MM.1S (cell line): ENCODE measurements around the gene ELP4.

ENCODE experiments used
- DNase-seq: peaks from one replicate; pipeline ENCODE4 v3.0.0-alpha.2; 2015
- H2AFZ ChIP-seq: fragments of 300-600 bp; sonication (generic); 2 replicates; pipeline ENCODE4 v1.6.0; 2016; ENCODE audit warnings: antibody characterized with exemption, low read length
- H3F3A ChIP-seq: fragments of 300-600 bp; sonication (generic); 2 replicates; pipeline ENCODE4 v1.6.1; 2016; ENCODE audit warnings: mild to moderate bottlenecking, antibody characterized with exemption, low read length, moderate library complexity, mixed read lengths; ENCODE audit not compliant: insufficient read depth
- H3K27ac ChIP-seq: fragments of 300-600 bp; sonication (generic); 2 replicates; pipeline ENCODE4 v1.5.1; 2016; ENCODE audit warnings: mild to moderate bottlenecking, low read length
- H3K27me3 ChIP-seq: fragments of 300-600 bp; sonication (generic); replicated peaks from 2 replicates; pipeline ENCODE4 v1.6.0; 2016; ENCODE audit warnings: low read length; ENCODE audit not compliant: insufficient read depth
- H3K36me3 ChIP-seq: fragments of 300-600 bp; sonication (generic); replicated peaks from 2 replicates; pipeline ENCODE4 v1.6.1; 2016; ENCODE audit warnings: mild to moderate bottlenecking, low read length, mixed read lengths; ENCODE audit not compliant: insufficient read depth
- H3K4me1 ChIP-seq: fragments of 300-600 bp; sonication (generic); 2 replicates; pipeline ENCODE4 v1.6.1; 2016; ENCODE audit warnings: low read length, mixed read lengths
- H3K4me2 ChIP-seq: fragments of 300-600 bp; sonication (generic); 2 replicates; pipeline ENCODE4 v1.6.0; 2016; ENCODE audit warnings: low read depth, low read length
- H3K4me3 ChIP-seq: fragments of 300-600 bp; sonication (generic); 2 replicates; pipeline ENCODE4 v1.5.1; 2016; ENCODE audit warnings: low read length, mixed read lengths
- H3K79me2 ChIP-seq: fragments of 300-600 bp; sonication (generic); 2 replicates; pipeline ENCODE4 v1.6.1; 2016; ENCODE audit warnings: mixed run types, low read length, mixed read lengths
- H3K9ac ChIP-seq: fragments of 300-600 bp; sonication (generic); 2 replicates; pipeline ENCODE4 v1.6.1; 2016; ENCODE audit warnings: low read length, mixed read lengths
- H3K9me2 ChIP-seq: fragments of 300-600 bp; sonication (generic); replicated peaks from 2 replicates; pipeline ENCODE4 v1.6.1; 2016; ENCODE audit warnings: mild to moderate bottlenecking, low read length, mixed read lengths; ENCODE audit not compliant: insufficient read depth
- H3K9me3 ChIP-seq: fragments of 300-600 bp; sonication (generic); replicated peaks from 2 replicates; pipeline ENCODE4 v1.6.1; 2016; ENCODE audit warnings: mild to moderate bottlenecking, low read length, mixed read lengths; ENCODE audit not compliant: insufficient read depth
- H4K20me1 ChIP-seq: fragments of 300-600 bp; sonication (generic); 2 replicates; pipeline ENCODE4 v1.6.1; 2016; ENCODE audit warnings: mild to moderate bottlenecking, low read length, moderate library complexity, mixed read lengths; ENCODE audit not compliant: insufficient read depth
- EZH2 ChIP-seq: fragments of 300-600 bp; sonication (generic); optimal IDR thresholded peaks from 2 replicates; pipeline ENCODE3; 2017; ENCODE audit warnings: low read depth, mild to moderate bottlenecking, antibody characterized with exemption, low read length, mixed read lengths
- EZH2phosphoT487 ChIP-seq: fragments of 300-600 bp; sonication (generic); IDR thresholded peaks from 2 replicates; pipeline ENCODE4 v1.6.1; 2018; ENCODE audit warnings: antibody characterized with exemption, low read length
- TF ChIP-seq, protein P1 (sequence below): fragments of 300-600 bp; sonication (generic); IDR thresholded peaks from 2 replicates; pipeline ENCODE4 v1.5.1; 2016; ENCODE audit warnings: antibody characterized with exemption, low read length, mixed read lengths

ELP4 gene

DNA sequence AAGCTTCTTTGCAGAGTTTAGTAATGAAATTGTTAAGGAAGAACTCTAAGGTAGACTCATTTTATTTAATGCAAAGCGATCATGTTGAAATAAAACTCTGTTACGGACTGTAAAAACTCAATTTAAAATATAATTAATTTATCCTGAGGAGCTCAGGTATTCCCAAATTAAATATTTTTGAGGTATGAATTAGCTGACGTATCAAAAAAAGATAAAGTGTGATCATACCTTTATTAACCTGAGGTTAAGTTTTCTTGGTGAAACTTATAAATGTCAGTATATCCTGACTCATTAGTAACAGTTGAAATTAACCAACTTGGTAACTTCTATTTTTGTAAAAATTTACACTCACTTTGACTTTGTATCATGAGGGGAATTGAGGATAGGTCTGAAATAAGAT lies 171.2 kb downstream of the ELP4 start:
- Histone ChIP-seq H2AFZ (no peak overlapping the region), H3K27ac (no peak overlapping the region), H3K4me1 (no peaks in the 10 kb centered on the region), H3K79me2 (no peaks in the 10 kb centered on the region), H3K9me2 (no peaks in the 10 kb centered on the region), H3K27me3 (no peaks in the 10 kb centered on the region), H3K4me2 (no peak overlapping the region), H3K9ac (no peak overlapping the region), H3K9me3 (no peaks in the 10 kb centered on the region), H3F3A (no peaks in the 10 kb centered on the region), H3K4me3 (no peak overlapping the region), H4K20me1 (no peaks in the 10 kb centered on the region), H3K36me3 (no peaks in the 10 kb centered on the region)
- TF ChIP-seq EZH2phosphoT487 (no peak), EZH2 (no peak)
- TF ChIP-seq, protein P1, sequence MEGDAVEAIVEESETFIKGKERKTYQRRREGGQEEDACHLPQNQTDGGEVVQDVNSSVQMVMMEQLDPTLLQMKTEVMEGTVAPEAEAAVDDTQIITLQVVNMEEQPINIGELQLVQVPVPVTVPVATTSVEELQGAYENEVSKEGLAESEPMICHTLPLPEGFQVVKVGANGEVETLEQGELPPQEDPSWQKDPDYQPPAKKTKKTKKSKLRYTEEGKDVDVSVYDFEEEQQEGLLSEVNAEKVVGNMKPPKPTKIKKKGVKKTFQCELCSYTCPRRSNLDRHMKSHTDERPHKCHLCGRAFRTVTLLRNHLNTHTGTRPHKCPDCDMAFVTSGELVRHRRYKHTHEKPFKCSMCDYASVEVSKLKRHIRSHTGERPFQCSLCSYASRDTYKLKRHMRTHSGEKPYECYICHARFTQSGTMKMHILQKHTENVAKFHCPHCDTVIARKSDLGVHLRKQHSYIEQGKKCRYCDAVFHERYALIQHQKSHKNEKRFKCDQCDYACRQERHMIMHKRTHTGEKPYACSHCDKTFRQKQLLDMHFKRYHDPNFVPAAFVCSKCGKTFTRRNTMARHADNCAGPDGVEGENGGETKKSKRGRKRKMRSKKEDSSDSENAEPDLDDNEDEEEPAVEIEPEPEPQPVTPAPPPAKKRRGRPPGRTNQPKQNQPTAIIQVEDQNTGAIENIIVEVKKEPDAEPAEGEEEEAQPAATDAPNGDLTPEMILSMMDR, result no peak
- no peak for DNase-seq

DNA sequence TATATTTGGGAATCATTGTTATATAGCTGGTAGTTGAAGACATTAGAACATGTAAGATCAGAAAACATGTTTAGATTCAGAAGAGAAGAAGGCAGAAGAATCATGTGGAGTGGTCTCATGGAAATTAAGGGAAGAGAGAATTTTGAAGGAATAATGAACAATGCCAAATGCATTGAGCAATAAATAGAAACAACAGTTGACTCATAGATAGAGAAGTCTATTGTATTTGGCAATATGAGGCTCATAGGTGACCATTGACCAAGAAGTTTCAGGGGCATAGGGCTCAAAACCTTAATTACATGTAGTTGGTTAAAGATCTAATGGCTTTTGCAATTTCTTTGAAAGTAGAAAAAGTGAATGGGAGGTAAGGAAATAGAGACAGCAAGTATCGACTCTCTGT lies 177.7 kb downstream of the ELP4 start:
- H3K9me3 ChIP-seq, result no peaks in the 10 kb centered on the region
- no peaks in the 10 kb centered on the region for H3K9me2 ChIP-seq
- H3K4me3 ChIP-seq, result no peak overlapping the region
- DNase-seq, result no peak
- TF ChIP-seq EZH2, result no peak
- TF ChIP-seq, protein P1, result no peak
- TF ChIP-seq EZH2phosphoT487, result no peak
- H3K27ac ChIP-seq, result no peak overlapping the region
- H4K20me1 ChIP-seq, result no peaks in the 10 kb centered on the region
- no peaks in the 10 kb centered on the region for H3K79me2 ChIP-seq
- H3F3A ChIP-seq, result no peaks in the 10 kb centered on the region
- no peaks in the 10 kb centered on the region for H3K36me3 ChIP-seq
- H3K4me2 ChIP-seq, result no peak overlapping the region
- H2AFZ ChIP-seq, result no peak overlapping the region
- H3K27me3 ChIP-seq, result no peaks in the 10 kb centered on the region
- H3K4me1 ChIP-seq, result peaks cover 14% of the 10 kb centered on the region; the same call in 1 of the 2 replicates
- H3K9ac ChIP-seq, result no peak overlapping the region

DNA sequence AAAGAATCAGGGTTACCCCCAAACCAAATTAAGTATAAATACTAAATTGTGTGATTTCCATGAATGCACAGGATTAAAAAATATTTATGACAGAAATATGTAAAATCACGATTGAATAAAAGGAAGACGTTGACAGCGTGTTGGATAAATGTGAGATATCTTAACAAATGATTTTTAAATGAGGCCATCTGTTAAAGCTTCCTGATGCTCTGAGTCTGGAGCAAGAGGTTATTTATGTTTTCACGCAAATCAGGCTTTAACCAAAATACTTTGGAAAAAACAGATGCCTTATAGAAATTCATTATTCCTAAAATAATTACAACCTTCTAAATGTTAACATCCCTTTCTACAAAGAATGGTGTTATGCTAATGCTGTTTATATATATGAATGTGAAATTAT lies 178.3 kb downstream of the ELP4 start:
- Histone ChIP-seq H3F3A (no peaks in the 10 kb centered on the region), H3K27ac (no peak overlapping the region), H2AFZ (no peak overlapping the region), H3K9ac (no peak overlapping the region), H3K9me3 (no peaks in the 10 kb centered on the region), H4K20me1 (no peaks in the 10 kb centered on the region), H3K4me1 (peaks cover 14% of the 10 kb centered on the region; the same call in 1 of the 2 replicates), H3K27me3 (no peaks in the 10 kb centered on the region), H3K9me2 (no peaks in the 10 kb centered on the region), H3K4me2 (no peak overlapping the region), H3K36me3 (no peaks in the 10 kb centered on the region), H3K4me3 (no peak overlapping the region), H3K79me2 (no peaks in the 10 kb centered on the region)
- TF ChIP-seq EZH2 (no peak), EZH2phosphoT487 (no peak)
- TF ChIP-seq, protein P1, result no peak
- no peak for DNase-seq
